GM19240 (cell line): Measurements from ENCODE around the gene RTF1.
"Not testable (repeated sequence)": the region's sequence is repeated elsewhere in the genome, so short reads cannot be mapped to it uniquely, and the experiment has no call there.

ENCODE experiments used
- DNase-seq: peaks from one replicate; pipeline ENCODE4 v3.0.0; 2011; ENCODE audit warnings: low spot score; ENCODE audit not compliant: insufficient read length

The RTF1 gene

GRCh38 chr15:41416742-41417417 is at the start of gene RTF1:
TSS of gene RTF1 (plus strand) at chr15:41417095. CDS start at chr15:41417116, 21 bp downstream.
- DNase-seq: peak; percentile 75

GRCh38 chr15:41367418-41367817 is 49.5 kb upstream of the RTF1 start:
- no peak for DNase-seq

- no peak for DNase-seq
Observed at GRCh38 chr15:41377978-41378377, 38.9 kb upstream of the RTF1 start.

GRCh38 chr15:41383974-41384749 is 32.7 kb upstream of the RTF1 start:
- DNase-seq: not testable (repeated sequence)

GRCh38 chr15:41387646-41388045 is 29.2 kb upstream of the RTF1 start:
- DNase-seq: no peak

GRCh38 chr15:41392659-41393058 is 24.2 kb upstream of the RTF1 start:
- no peak for DNase-seq

GRCh38 chr15:41394924-41395323 is 22.0 kb upstream of the RTF1 start:
- DNase-seq: no peak

- no peak for DNase-seq
Observed at GRCh38 chr15:41396111-41396510, 20.8 kb upstream of the RTF1 start.

- DNase-seq: no peak
Observed at GRCh38 chr15:41401904-41402267, 15.0 kb upstream of the RTF1 start.

GRCh38 chr15:41407341-41407740 is 9.6 kb upstream of the RTF1 start:
- DNase-seq: no peak

GRCh38 chr15:41408234-41408641 is 8.7 kb upstream of the RTF1 start:
- DNase-seq: no peak

- DNase-seq: no peak
Observed at GRCh38 chr15:41411031-41411430, 5.9 kb upstream of the RTF1 start.

- DNase-seq: no peak
Observed at GRCh38 chr15:41411441-41411840, 5.5 kb upstream of the RTF1 start.

- no peak for DNase-seq
Observed at GRCh38 chr15:41416128-41416741, 660 bp upstream of the RTF1 start.

- DNase-seq: no peak
Observed at GRCh38 chr15:41417418-41418195, 712 bp downstream of the RTF1 start.

GRCh38 chr15:41423979-41424659 is 7.2 kb downstream of the RTF1 start:
- peak; percentile 35 for DNase-seq

GRCh38 chr15:41424809-41425208 is 7.9 kb downstream of the RTF1 start:
- DNase-seq: no peak

GRCh38 chr15:41425907-41426306 is 9.0 kb downstream of the RTF1 start:
- DNase-seq: not testable (repeated sequence)

- DNase-seq: peak; percentile 29
Observed at GRCh38 chr15:41429003-41429890, 12.4 kb downstream of the RTF1 start.
